ENCODE results near the gene MOBP.

GRCh38 chr3:39532777-39533176, 65.3 kb downstream of the MOBP start:
- TF ChIP-seq CTCF (conservative IDR thresholded peaks at IDR 0.05; ENCODE audit: low read depth, low read length) (no peak), RCOR1 (IDR thresholded peaks at IDR 0.05; ENCODE audit: insufficient replicate concordance, low read length) (no peak), POLR2A (IDR thresholded peaks at IDR 0.05; ENCODE audit: low read depth, low read length) (no peak), ELK1 (IDR thresholded peaks at IDR 0.05; ENCODE audit: borderline replicate concordance, low read depth, low read length) (no peak), RAD21 (IDR thresholded peaks at IDR 0.05; ENCODE audit: low read length) (no peak)
